Measurements from ENCODE around the gene ARAP2. TPM values are rescaled to one million over a fixed set of nuclear protein-coding genes. Genes with fewer than 3 reads are reported as not detected.
A peak's percentile ranks its signal among the peaks of the same experiment; 100 is the strongest.

Gene ARAP2
- total and polyA plus RNA-seq, 2 of the 13 experiments (the other 11 are each of a cell fraction or from before 2014, with no cell fraction given): 0.37 to 1.4 TPM

GRCh38 chr4:36130641-36131040 is 113.7 kb downstream of the ARAP2 start (continued):
- TF ChIP-seq, protein P1, sequence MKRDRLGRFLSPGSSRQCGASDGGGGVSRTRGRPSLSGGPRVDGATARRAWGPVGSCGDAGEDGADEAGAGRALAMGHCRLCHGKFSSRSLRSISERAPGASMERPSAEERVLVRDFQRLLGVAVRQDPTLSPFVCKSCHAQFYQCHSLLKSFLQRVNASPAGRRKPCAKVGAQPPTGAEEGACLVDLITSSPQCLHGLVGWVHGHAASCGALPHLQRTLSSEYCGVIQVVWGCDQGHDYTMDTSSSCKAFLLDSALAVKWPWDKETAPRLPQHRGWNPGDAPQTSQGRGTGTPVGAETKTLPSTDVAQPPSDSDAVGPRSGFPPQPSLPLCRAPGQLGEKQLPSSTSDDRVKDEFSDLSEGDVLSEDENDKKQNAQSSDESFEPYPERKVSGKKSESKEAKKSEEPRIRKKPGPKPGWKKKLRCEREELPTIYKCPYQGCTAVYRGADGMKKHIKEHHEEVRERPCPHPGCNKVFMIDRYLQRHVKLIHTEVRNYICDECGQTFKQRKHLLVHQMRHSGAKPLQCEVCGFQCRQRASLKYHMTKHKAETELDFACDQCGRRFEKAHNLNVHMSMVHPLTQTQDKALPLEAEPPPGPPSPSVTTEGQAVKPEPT (CRISPR knock-in tag; IDR thresholded peaks at IDR 0.05; ENCODE audit: low read depth): no peak

DNA sequence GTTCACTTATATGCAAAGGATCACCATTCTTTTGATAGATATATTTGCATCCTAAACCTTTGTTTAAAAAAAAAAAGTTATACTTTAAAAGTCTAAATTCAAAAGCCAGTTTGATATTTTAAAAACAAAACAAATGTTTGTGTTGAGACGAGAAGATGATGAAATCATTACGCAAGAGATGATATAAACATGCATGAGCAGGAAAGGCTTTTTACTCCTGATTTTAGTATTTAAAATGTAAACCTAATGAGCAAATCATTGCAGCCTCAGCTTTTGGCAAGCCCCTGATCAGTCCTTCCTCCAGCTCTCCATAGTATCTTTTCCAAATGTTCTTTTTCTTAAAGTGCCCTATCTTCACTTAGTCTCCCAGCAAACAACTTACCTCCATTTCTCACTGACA is 115.6 kb downstream of the ARAP2 start:
- no peak overlapping the region for H3K9ac ChIP-seq (ENCODE audit: insufficient read depth, low read depth, low read length)
- no peaks in the 10 kb centered on the region for H3K27me3 ChIP-seq (ENCODE audit: control insufficient read depth in 1 of 2, insufficient read depth in 2 of 2, low read length in 2 of 2)
- intact Hi-C loops (cut with micrococcal nuclease; ENCODE audit: unreplicated experiment): no loop called here
- H4K20me1 ChIP-seq (ENCODE audit: insufficient read depth, low read length): no peaks in the 10 kb centered on the region
- H3K27ac ChIP-seq (ENCODE audit: extremely low read length, insufficient read depth, low read length): no peak overlapping the region
- H3K36me3 ChIP-seq (replicated peaks in 1 of 2; ENCODE audit: control insufficient read depth in 1 of 2, insufficient read depth in 2 of 2, low read length in 2 of 2): no peaks in the 10 kb centered on the region
- CTCF ChIA-PET (ENCODE audit: low intra/inter-chr PET ratio, low total read pairs): no interaction called here
- 55% methylated on average over 2 of the region's 2 CpGs for WGBS (ENCODE audit: low lambda C conversion rate)
- DNase-seq (ENCODE audit: low spot score) (no peak), FAIRE-seq (no peak), ATAC-seq (no peak)
- in situ Hi-C loops (cut with HindIII; ENCODE audit: extremely low pct_ligation_motif_present, low pct_unique_long_range_greater_than_20kb): no loop called here
- no peak overlapping the region for H2AFZ ChIP-seq (ENCODE audit: low read length)
- H3K9me3 ChIP-seq (ENCODE audit: low read length): no peaks in the 10 kb centered on the region
- no peaks in the 10 kb centered on the region for H3K79me2 ChIP-seq (ENCODE audit: insufficient read depth, low read length)
- BruUV-seq (replicated peaks): no TSS peak
- POLR2A ChIA-PET: no interaction called here
- TF ChIP-seq CEBPG (CRISPR knock-in tag; IDR thresholded peaks at IDR 0.05): 0 out of 2 replicates have a peak, but pooled peaks have one; percentile 11
- peak; percentile 85 for TF ChIP-seq CEBPB (IDR thresholded peaks at IDR 0.05; ENCODE audit: borderline replicate concordance, low read depth, low read length)
- no peak for TF ChIP-seq POLR2G (IDR thresholded peaks at IDR 0.05; ENCODE audit: low read depth, low read length)
- H3K4me1 ChIP-seq (ENCODE audit: insufficient read depth, low read length): no peaks in the 10 kb centered on the region
- no peak overlapping the region for H3K4me2 ChIP-seq (ENCODE audit: low read depth, low read length)
- H3K4me3 ChIP-seq (replicated peaks in 1 of 3; ENCODE audit: insufficient read depth in 1 of 3, low read depth in 2 of 3, low read length in 3 of 3): no peak overlapping the region

DNA sequence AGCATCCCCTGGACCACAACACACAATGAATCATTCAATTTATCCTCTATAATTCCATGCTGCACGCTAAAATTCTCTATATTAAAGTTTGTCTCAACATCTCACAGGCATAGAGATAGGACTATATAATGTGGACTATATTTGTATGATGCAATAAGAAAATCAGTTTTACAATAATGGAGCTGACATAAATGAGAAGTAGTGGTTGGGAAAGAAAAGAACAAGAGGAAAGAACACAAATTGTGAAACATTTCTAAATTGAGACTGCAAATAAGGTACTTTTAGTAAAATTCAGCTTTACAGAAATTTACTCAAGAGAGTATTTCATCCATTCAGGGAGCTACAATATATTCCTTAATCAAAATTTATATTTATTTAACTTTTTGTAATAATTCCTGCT is 120.4 kb downstream of the ARAP2 start:
- no TSS peak for BruUV-seq (replicated peaks)
- no peaks in the 10 kb centered on the region for H3K79me2 ChIP-seq (ENCODE audit: insufficient read depth, low read length)
- 18% methylated on average over 1 of the region's 1 CpG for WGBS (ENCODE audit: low lambda C conversion rate)
- ATAC-seq (no peak), DNase-seq (ENCODE audit: low spot score) (no peak), FAIRE-seq (no peak)
- POLR2A ChIA-PET: no interaction called here
- H4K20me1 ChIP-seq (ENCODE audit: insufficient read depth, low read length): no peaks in the 10 kb centered on the region
- H3K4me3 ChIP-seq (replicated peaks in 1 of 3; ENCODE audit: insufficient read depth in 1 of 3, low read depth in 2 of 3, low read length in 3 of 3): no peak overlapping the region
- H3K27me3 ChIP-seq (ENCODE audit: control insufficient read depth in 1 of 2, insufficient read depth in 2 of 2, low read length in 2 of 2): no peaks in the 10 kb centered on the region
- no peak overlapping the region for H2AFZ ChIP-seq (ENCODE audit: low read length)
- no peak overlapping the region for H3K27ac ChIP-seq (ENCODE audit: extremely low read length, insufficient read depth, low read length)
- intact Hi-C loops (cut with micrococcal nuclease; ENCODE audit: unreplicated experiment): no loop called here
- no peak overlapping the region for H3K4me2 ChIP-seq (ENCODE audit: low read depth, low read length)
- TF ChIP-seq GLI4 (CRISPR knock-in tag; IDR thresholded peaks at IDR 0.05; ENCODE audit: borderline replicate concordance) (no peak), ATF7 (IDR thresholded peaks at IDR 0.05) (peak; percentile 23; the same call in 1 of the 2 replicates), ATF7 (CRISPR knock-in tag; IDR thresholded peaks at IDR 0.05) (no peak)
- no peaks in the 10 kb centered on the region for H3K4me1 ChIP-seq (ENCODE audit: insufficient read depth, low read length)
- H3K9me3 ChIP-seq (ENCODE audit: low read length): no peaks in the 10 kb centered on the region
- CTCF ChIA-PET (ENCODE audit: low intra/inter-chr PET ratio, low total read pairs): no interaction called here
- in situ Hi-C loops (cut with HindIII; ENCODE audit: extremely low pct_ligation_motif_present, low pct_unique_long_range_greater_than_20kb): no loop called here
- no peak overlapping the region for H3K9ac ChIP-seq (ENCODE audit: insufficient read depth, low read depth, low read length)
- H3K36me3 ChIP-seq (replicated peaks in 1 of 2; ENCODE audit: control insufficient read depth in 1 of 2, insufficient read depth in 2 of 2, low read length in 2 of 2): no peaks in the 10 kb centered on the region
